HEK293 (cell line): ENCODE measurements around the gene INPP5A.

Source experiments
- CTCF ChIA-PET: fragments of 350-600 bp; formaldehyde crosslinking; extraction: SDS; loops from one replicate; lab custom pipeline; 2021; ENCODE audit warnings: antibody characterized with exemption; lab: Yijun Ruan, JAX
- POLR2A ChIA-PET: fragments of 300-600 bp; formaldehyde crosslinking; extraction: SDS; loops from one replicate; lab custom pipeline; 2020; ENCODE audit warnings: antibody characterized with exemption, inconsistent platforms; lab: Yijun Ruan, JAX
- H3K27ac ChIP-seq: fragments of 200-500 bp; sonication (Bioruptor generic); 2 replicates; pipeline ENCODE4 v1.5.1; 2014; ENCODE audit warnings: low read depth, low read length, control low read depth, inconsistent platforms; ENCODE audit errors: extremely low read depth
- H3K36me3 ChIP-seq, 2 experiments: fragments of 200-500 bp in 1 of 2; sonication (Bioruptor generic) in 1 of 2; 1 replicate in 1 of 2; 2 replicates in 1 of 2; pipeline ENCODE4 v1.5.1; 2014 to 2017; ENCODE audit warnings: inconsistent platforms in 2 of 2, low read length in 2 of 2; ENCODE audit not compliant: control insufficient read depth in 2 of 2, insufficient read depth in 1 of 2
- H3K4me1 ChIP-seq: fragments of 200-500 bp; sonication (Bioruptor generic); 2 replicates; pipeline ENCODE4 v1.5.1; 2014; ENCODE audit warnings: mild to moderate bottlenecking, low read length, inconsistent platforms; ENCODE audit not compliant: control insufficient read depth, insufficient read depth
- H3K4me3 ChIP-seq: 2 replicates; pipeline ENCODE4 v1.5.1; 2011; ENCODE audit warnings: low read depth, mild to moderate bottlenecking, control low read depth, low read length, moderate library complexity
- H3K9me3 ChIP-seq: fragments of 200-500 bp; sonication (Bioruptor generic); 2 replicates; pipeline ENCODE4 v1.5.1; 2014; ENCODE audit warnings: low read depth, low read length, inconsistent platforms; ENCODE audit not compliant: control insufficient read depth, insufficient read depth
- BCL11B ChIP-seq: fragments of 450-650 bp; formaldehyde crosslinking; IDR thresholded peaks from 2 replicates; pipeline ENCODE4 v1.5.1; 2016; ENCODE audit warnings: low read depth, missing biosample characterization, missing genetic modification characterization
- GLI4 ChIP-seq: fragments of 450-650 bp; formaldehyde crosslinking; IDR thresholded peaks from 2 replicates; pipeline ENCODE4 v1.5.1; 2016; ENCODE audit warnings: missing biosample characterization, missing genetic modification characterization
- GLIS2 ChIP-seq: fragments of 450-650 bp; formaldehyde crosslinking; IDR thresholded peaks from 2 replicates; pipeline ENCODE4 v1.5.1; 2016; ENCODE audit warnings: missing biosample characterization, missing genetic modification characterization
- MZF1 ChIP-seq: fragments of 450-650 bp; formaldehyde crosslinking; IDR thresholded peaks from 2 replicates; pipeline ENCODE4 v1.5.1; 2017; ENCODE audit warnings: missing biosample characterization, missing genetic modification characterization, borderline replicate concordance
- OSR2 ChIP-seq: fragments of 450-650 bp; formaldehyde crosslinking; IDR thresholded peaks from 2 replicates; pipeline ENCODE4 v1.5.1; 2016; ENCODE audit warnings: missing biosample characterization, missing genetic modification characterization
- PATZ1 ChIP-seq: fragments of 450-650 bp; formaldehyde crosslinking; IDR thresholded peaks from 2 replicates; pipeline ENCODE4 v1.5.1; 2016; ENCODE audit warnings: missing biosample characterization, missing genetic modification characterization
- TRIM28 ChIP-seq: IDR thresholded peaks from 2 replicates; pipeline ENCODE4 v1.6.1; 2011; ENCODE audit warnings: low read length, control low read depth, borderline replicate concordance
- ZIC2 ChIP-seq: fragments of 450-650 bp; formaldehyde crosslinking; IDR thresholded peaks from 2 replicates; pipeline ENCODE4 v1.5.1; 2016; ENCODE audit warnings: missing biosample characterization, missing genetic modification characterization
- ZNF133 ChIP-seq: fragments of 450-650 bp; formaldehyde crosslinking; IDR thresholded peaks from 2 replicates; pipeline ENCODE4 v1.5.1; 2016; ENCODE audit warnings: missing biosample characterization, missing genetic modification characterization
- ZNF155 ChIP-seq: fragments of 450-650 bp; formaldehyde crosslinking; IDR thresholded peaks from 2 replicates; pipeline ENCODE4 v1.5.1; 2016; ENCODE audit warnings: missing biosample characterization, missing genetic modification characterization
- ZNF18 ChIP-seq: fragments of 450-650 bp; formaldehyde crosslinking; IDR thresholded peaks from 2 replicates; pipeline ENCODE4 v1.5.1; 2016; ENCODE audit warnings: missing biosample characterization, missing genetic modification characterization
- ZNF248 ChIP-seq: fragments of 450-650 bp; formaldehyde crosslinking; IDR thresholded peaks from 2 replicates; pipeline ENCODE4 v1.5.1; 2017; ENCODE audit warnings: missing biosample characterization, missing genetic modification characterization
- ZNF280C ChIP-seq: fragments of 450-650 bp; formaldehyde crosslinking; IDR thresholded peaks from 2 replicates; pipeline ENCODE4 v1.5.1; 2016; ENCODE audit warnings: missing biosample characterization, missing genetic modification characterization
- ZNF341 ChIP-seq: fragments of 450-650 bp; formaldehyde crosslinking; IDR thresholded peaks from 2 replicates; pipeline ENCODE4; 2016; ENCODE audit warnings: low read depth, missing biosample characterization, missing genetic modification characterization
- ZNF354C ChIP-seq: fragments of 450-650 bp; formaldehyde crosslinking; IDR thresholded peaks from 2 replicates; pipeline ENCODE4 v1.5.1; 2016; ENCODE audit warnings: missing biosample characterization, missing genetic modification characterization, low read depth, borderline replicate concordance
- ZNF488 ChIP-seq: fragments of 450-650 bp; formaldehyde crosslinking; IDR thresholded peaks from 2 replicates; pipeline ENCODE4 v1.5.1; 2016; ENCODE audit warnings: missing biosample characterization, missing genetic modification characterization
- ZNF530 ChIP-seq: fragments of 450-650 bp; formaldehyde crosslinking; IDR thresholded peaks from 2 replicates; pipeline ENCODE4 v1.5.1; 2016; ENCODE audit warnings: low read depth, missing biosample characterization, missing genetic modification characterization
- ZNF596 ChIP-seq: fragments of 450-650 bp; IDR thresholded peaks from 2 replicates; pipeline ENCODE4 v1.5.0; 2018; ENCODE audit warnings: missing biosample characterization, mild to moderate bottlenecking, missing genetic modification characterization, moderate library complexity
- ZNF600 ChIP-seq: fragments of 450-650 bp; formaldehyde crosslinking; IDR thresholded peaks from 2 replicates; pipeline ENCODE4 v1.5.1; 2016; ENCODE audit warnings: missing biosample characterization, missing genetic modification characterization
- ZNF664 ChIP-seq: fragments of 450-650 bp; formaldehyde crosslinking; IDR thresholded peaks from 2 replicates; pipeline ENCODE4 v1.5.1; 2016; ENCODE audit warnings: missing biosample characterization, missing genetic modification characterization
- ZNF677 ChIP-seq: fragments of 450-650 bp; IDR thresholded peaks from 2 replicates; pipeline ENCODE4 v1.5.0; 2018; ENCODE audit warnings: missing biosample characterization, mild to moderate bottlenecking, missing genetic modification characterization, moderate library complexity
- ZSCAN30 ChIP-seq: fragments of 450-650 bp; IDR thresholded peaks from 2 replicates; pipeline ENCODE4 v1.5.1; 2018; ENCODE audit warnings: missing biosample characterization, mild to moderate bottlenecking, missing genetic modification characterization, moderate library complexity
- TF ChIP-seq, protein P1 (sequence below): fragments of 450-650 bp; formaldehyde crosslinking; IDR thresholded peaks from 2 replicates; pipeline ENCODE4 v1.5.1; 2016; ENCODE audit warnings: missing biosample characterization, missing genetic modification characterization, low read depth

The INPP5A gene

DNA sequence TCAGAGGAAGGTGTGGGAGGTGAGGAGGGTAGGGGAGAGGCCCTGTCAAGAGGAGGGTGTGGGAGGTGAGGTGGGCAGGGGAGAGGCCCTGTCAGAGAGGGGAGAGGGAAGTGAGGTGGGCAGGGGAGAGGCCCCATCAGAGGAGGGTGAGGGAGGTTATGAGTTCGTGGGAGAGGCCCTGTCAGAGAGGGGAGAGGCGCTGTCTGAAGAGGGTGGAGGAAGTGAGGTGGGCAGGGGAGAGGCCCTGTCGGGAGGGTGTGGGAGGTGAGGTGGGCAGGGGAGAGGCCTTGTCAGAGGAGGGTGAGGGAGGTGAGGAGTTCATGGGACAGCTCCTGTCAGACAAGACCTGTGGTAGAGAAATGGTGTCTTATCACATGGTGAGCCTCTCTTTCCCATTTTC, 74.4 kb downstream of the INPP5A start (continued):
- TF ChIP-seq, protein P1, sequence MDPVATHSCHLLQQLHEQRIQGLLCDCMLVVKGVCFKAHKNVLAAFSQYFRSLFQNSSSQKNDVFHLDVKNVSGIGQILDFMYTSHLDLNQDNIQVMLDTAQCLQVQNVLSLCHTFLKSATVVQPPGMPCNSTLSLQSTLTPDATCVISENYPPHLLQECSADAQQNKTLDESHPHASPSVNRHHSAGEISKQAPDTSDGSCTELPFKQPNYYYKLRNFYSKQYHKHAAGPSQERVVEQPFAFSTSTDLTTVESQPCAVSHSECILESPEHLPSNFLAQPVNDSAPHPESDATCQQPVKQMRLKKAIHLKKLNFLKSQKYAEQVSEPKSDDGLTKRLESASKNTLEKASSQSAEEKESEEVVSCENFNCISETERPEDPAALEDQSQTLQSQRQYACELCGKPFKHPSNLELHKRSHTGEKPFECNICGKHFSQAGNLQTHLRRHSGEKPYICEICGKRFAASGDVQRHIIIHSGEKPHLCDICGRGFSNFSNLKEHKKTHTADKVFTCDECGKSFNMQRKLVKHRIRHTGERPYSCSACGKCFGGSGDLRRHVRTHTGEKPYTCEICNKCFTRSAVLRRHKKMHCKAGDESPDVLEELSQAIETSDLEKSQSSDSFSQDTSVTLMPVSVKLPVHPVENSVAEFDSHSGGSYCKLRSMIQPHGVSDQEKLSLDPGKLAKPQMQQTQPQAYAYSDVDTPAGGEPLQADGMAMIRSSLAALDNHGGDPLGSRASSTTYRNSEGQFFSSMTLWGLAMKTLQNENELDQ (tag by site-specific recombination): no peak
- TF ChIP-seq ZNF155: no peak

DNA sequence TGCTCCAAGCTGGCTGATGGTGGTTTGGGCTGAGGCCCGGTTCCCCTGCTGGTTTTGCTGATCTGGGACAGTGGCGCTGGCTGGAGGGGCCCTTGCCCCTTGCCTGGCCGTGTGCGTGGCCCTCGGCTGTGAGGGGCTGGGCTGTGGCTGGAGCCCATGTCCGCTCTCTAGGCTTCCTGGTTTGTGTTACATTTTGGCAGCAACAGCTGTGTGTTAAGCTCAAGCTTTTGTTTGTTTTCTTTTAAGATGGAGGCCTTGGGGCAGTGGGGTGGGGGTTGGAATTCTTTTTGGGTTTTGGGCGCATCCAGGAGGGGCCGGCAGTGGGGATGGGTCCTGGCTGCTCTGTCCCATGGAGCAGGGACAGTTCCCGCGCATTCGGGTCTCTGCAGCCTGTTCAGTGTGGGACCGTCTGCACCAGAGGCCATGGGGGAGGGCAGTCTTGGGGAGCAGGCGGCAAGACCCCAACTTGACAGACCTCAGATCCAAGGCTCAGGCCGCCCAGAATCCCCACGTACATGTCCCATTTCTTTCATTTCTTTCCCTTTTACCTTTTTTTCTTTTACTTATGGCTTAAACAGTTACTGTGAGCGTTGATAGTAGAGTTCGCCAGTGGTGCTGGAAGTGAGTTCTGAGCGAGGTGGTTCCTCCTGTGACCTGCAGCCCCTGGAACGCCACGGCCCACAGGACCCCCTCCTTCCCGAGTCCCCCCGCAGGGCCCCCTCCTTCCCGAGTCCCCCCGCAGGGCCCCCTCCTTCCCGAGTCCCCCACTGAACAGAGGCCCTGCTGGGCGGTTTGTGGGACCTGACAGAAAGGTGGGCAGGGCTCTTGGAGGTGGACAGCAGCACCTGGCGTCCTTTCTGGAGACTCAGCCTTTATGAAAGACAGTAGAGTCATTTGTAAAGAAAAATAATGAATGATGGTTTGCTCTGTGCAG, 75.3 kb downstream of the INPP5A start:
- CTCF ChIA-PET: no interaction called here
- H3K4me1 ChIP-seq: peaks cover 3% of the 10 kb centered on the region; the same call in 1 of the 2 replicates
- TF ChIP-seq ZNF596 (tag by site-specific recombination): no peak
- TF ChIP-seq ZIC2 (tag by site-specific recombination): no peak
- no peak for TF ChIP-seq BCL11B
- TF ChIP-seq ZNF677: no peak
- no peak for TF ChIP-seq OSR2 (tag by site-specific recombination)
- no peak for TF ChIP-seq GLI4 (tag by site-specific recombination)
- no peak for TF ChIP-seq ZNF341
- TF ChIP-seq ZNF488 (tag by site-specific recombination): no peak
- TF ChIP-seq TRIM28: no peak
- no peak for TF ChIP-seq ZNF664 (tag by site-specific recombination)
- no peak for TF ChIP-seq ZNF354C (tag by site-specific recombination)
- no peak for TF ChIP-seq MZF1 (tag by site-specific recombination)
- TF ChIP-seq ZNF18: no peak
- no peak overlapping the region for H3K4me3 ChIP-seq
- POLR2A ChIA-PET: no interaction called here
- no peak overlapping the region for H3K27ac ChIP-seq
- H3K9me3 ChIP-seq: no peaks in the 10 kb centered on the region
- H3K36me3 ChIP-seq: peaks cover 0 to 3% of the 10 kb centered on the region in 2 experiments; a peak in 1 of 3 replicates

GRCh38 chr10:132613566-132614348, 76.2 kb downstream of the INPP5A start:
- Histone ChIP-seq H3K4me1 (peaks cover 3% of the 10 kb centered on the region; the same call in 1 of the 2 replicates), H3K4me3 (no peak overlapping the region), H3K36me3 (peaks cover 0 to 3% of the 10 kb centered on the region in 2 experiments; a peak in 1 of 3 replicates), H3K27ac (no peak overlapping the region), H3K9me3 (no peaks in the 10 kb centered on the region)
- POLR2A ChIA-PET: no interaction called here
- CTCF ChIA-PET: no interaction called here
- no peak for TF ChIP-seq ZNF248 (tag by site-specific recombination)
- no peak for TF ChIP-seq ZNF600 (tag by site-specific recombination)
- TF ChIP-seq ZNF280C (tag by site-specific recombination): no peak
- TF ChIP-seq ZNF530: no peak
- TF ChIP-seq ZNF596 (tag by site-specific recombination): no peak
- no peak for TF ChIP-seq ZNF133 (tag by site-specific recombination)
- no peak for TF ChIP-seq ZIC2 (tag by site-specific recombination)
- no peak for TF ChIP-seq ZSCAN30 (tag by site-specific recombination)
- no peak for TF ChIP-seq PATZ1
- TF ChIP-seq GLIS2 (tag by site-specific recombination): no peak
